Measurements from ENCODE around the gene KCMF1. TPM values are rescaled to one million over a fixed set of nuclear protein-coding genes. Genes with fewer than 3 reads are reported as not detected.

KCMF1 gene
- total RNA-seq, 1 experiment from 2014 or later: 163 TPM

DNA sequence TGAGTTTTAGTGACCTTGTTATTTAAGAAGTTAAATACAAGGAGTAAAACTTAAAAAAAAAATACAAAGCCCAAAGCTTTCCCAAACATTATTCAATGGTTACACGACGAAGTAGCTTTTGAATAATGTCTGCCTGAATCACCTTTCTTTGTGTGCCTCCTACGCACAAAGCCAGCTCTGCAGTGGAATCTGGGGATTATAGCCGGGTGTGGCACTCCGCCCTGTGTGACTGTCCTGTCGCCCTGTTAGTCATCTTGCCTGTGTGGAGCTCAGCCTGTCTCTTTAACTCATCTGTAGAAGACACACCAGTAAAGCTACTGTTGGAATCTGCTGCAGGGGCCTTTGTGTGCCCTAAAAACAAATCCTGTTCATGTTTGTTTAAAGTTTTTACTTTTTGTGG is 82.8 kb downstream of the KCMF1 start:
- ATAC-seq (no peak), DNase-seq (ENCODE audit: low read depth, low spot score) (peak; percentile 45)
- Histone ChIP-seq H3K4me1 (ENCODE audit: control insufficient read depth, insufficient read depth, low read length) (peaks cover 12% of the 10 kb centered on the region), H3K27me3 (ENCODE audit: control insufficient read depth, insufficient read depth, low read length) (no peaks in the 10 kb centered on the region), H3K4me3 (ENCODE audit: low read depth in 2 of 2, low read length in 2 of 2) (no peak overlapping the region), H3K27ac (ENCODE audit: low read length) (no peak overlapping the region), H3K36me3 (ENCODE audit: control insufficient read depth, insufficient read depth, low read length) (peaks cover 30% of the 10 kb centered on the region), H3K9me3 (ENCODE audit: control insufficient read depth, insufficient read depth, low read depth, low read length) (no peaks in the 10 kb centered on the region)
- TF ChIP-seq CTCF (IDR thresholded peaks at IDR 0.05): no peak
- TF ChIP-seq POLR2AphosphoS5 (IDR thresholded peaks at IDR 0.05; ENCODE audit: low read depth, low read length): no peak
- no peak for TF ChIP-seq TCF7L2 (IDR thresholded peaks at IDR 0.05; ENCODE audit: low read depth, low read length)
- TF ChIP-seq SIN3A (IDR thresholded peaks at IDR 0.05; ENCODE audit: borderline replicate concordance, insufficient read depth, low read depth, low read length): no peak
- TF ChIP-seq REST (IDR thresholded peaks at IDR 0.05; ENCODE audit: insufficient read depth in 1 of 2, low read depth in 2 of 2, low read length in 1 of 2): no peak
- ChIA-PET POLR2A (no interaction called here), CTCF (no interaction called here)
- intact Hi-C loops (cut with micrococcal nuclease; ENCODE audit: unreplicated experiment) (no loop called here), in situ Hi-C loops (cut with HindIII; ENCODE audit: low pct_unique_long_range_greater_than_20kb, low sequenced_read_pairs) (no loop called here)
- BruUV-seq (replicated peaks): no TSS peak

GRCh38 chr2:85057226-85057962 is 86.4 kb downstream of the KCMF1 start:
- ChIA-PET POLR2A (no interaction called here), CTCF (interaction anchor here (0.6 kb wide), 1 partner anchor 219 kb away, joined by 3 read pairs; no protein-coding TSS in a partner anchor)
- in situ Hi-C loops (cut with HindIII; ENCODE audit: low pct_unique_long_range_greater_than_20kb, low sequenced_read_pairs) (no loop called here), intact Hi-C loops (cut with micrococcal nuclease; ENCODE audit: unreplicated experiment) (no loop called here)
- Histone ChIP-seq H3K4me3 (ENCODE audit: low read depth in 2 of 2, low read length in 2 of 2) (no peak overlapping the region), H3K9me3 (ENCODE audit: control insufficient read depth, insufficient read depth, low read depth, low read length) (no peaks in the 10 kb centered on the region), H3K36me3 (ENCODE audit: control insufficient read depth, insufficient read depth, low read length) (peaks cover 14% of the 10 kb centered on the region), H3K4me1 (ENCODE audit: control insufficient read depth, insufficient read depth, low read length) (peaks cover 12% of the 10 kb centered on the region), H3K27me3 (ENCODE audit: control insufficient read depth, insufficient read depth, low read length) (no peaks in the 10 kb centered on the region), H3K27ac (ENCODE audit: low read length) (no peak overlapping the region)
- ATAC-seq (peak; percentile 22; the same call in 1 of the 2 replicates), DNase-seq (ENCODE audit: low read depth, low spot score) (no peak)
- TF ChIP-seq TCF7L2 (IDR thresholded peaks at IDR 0.05; ENCODE audit: low read depth, low read length) (no peak), REST (IDR thresholded peaks at IDR 0.05; ENCODE audit: insufficient read depth in 1 of 2, low read depth in 2 of 2, low read length in 1 of 2) (no peak), SIN3A (IDR thresholded peaks at IDR 0.05; ENCODE audit: borderline replicate concordance, insufficient read depth, low read depth, low read length) (no peak), CTCF (IDR thresholded peaks at IDR 0.05) (no peak), POLR2AphosphoS5 (IDR thresholded peaks at IDR 0.05; ENCODE audit: low read depth, low read length) (peak; percentile 69)
- no TSS peak for BruUV-seq (replicated peaks)
